Colonic mucosa (tissue), 4 donors: ENCODE data around the gene AQP9. TPM values are rescaled to one million over a fixed set of nuclear protein-coding genes. Genes with fewer than 3 reads are reported as not detected.

Experiments
- DNase-seq: peaks from one replicate; pipeline ENCODE4 v3.0.0-alpha.2; 2020
- H3K27ac ChIP-seq: fragments of 200-600 bp; one replicate; pipeline ENCODE4 v1.8.0; 2021
- H3K27me3 ChIP-seq: fragments of 200-600 bp; one replicate; pipeline ENCODE4 v1.8.0; 2021
- H3K36me3 ChIP-seq: fragments of 200-600 bp; one replicate; pipeline ENCODE4 v1.8.0; 2021
- H3K4me1 ChIP-seq: fragments of 200-600 bp; one replicate; pipeline ENCODE4 v1.8.0; 2021; ENCODE audit warnings: mild to moderate bottlenecking
- H3K4me3 ChIP-seq: fragments of 200-600 bp; one replicate; pipeline ENCODE4 v1.8.0; 2021
- H3K9ac ChIP-seq, 2 donors: one replicate each; pipeline ENCODE4 v1.7.0; 2013; ENCODE audit warnings: control low read depth in 2 of 2, low read depth in 2 of 2, low read length in 2 of 2
- H3K9me3 ChIP-seq: fragments of 200-600 bp; one replicate; pipeline ENCODE4 v1.8.0; 2021
- CTCF ChIP-seq: fragments of 200-600 bp; IDR thresholded peaks from one replicate; pipeline ENCODE4 v1.8.0; 2022; ENCODE audit warnings: antibody characterized with exemption, mild to moderate bottlenecking
- intact Hi-C: fragments of 100-400 bp; cut with DNase I; formaldehyde crosslinking; loops from one replicate; pipeline ENCODE4 v1.14.1; 2022
- total RNA-seq, 2 donors: library from RNA; stranded (reverse); fragmentation: NEBNext Ultra II Directional in 1 of 2; extraction: Animal tissue kit (Norgen Biotek cat#: 25700) in 1 of 2; gene quantifications; one replicate each; pipeline ENCODE4 v1.2.1, GENCODE V29; 2021
- donor health status: healthy.
- donor health status: DM: no; HTN: no; CAD: no.
- donor health status: DM: no; HTN: no; CAD: no.

AQP9 gene
- total RNA-seq, 2 donors from 2014 or later: 0.98 TPM; not detected in 1

GRCh38 chr15:58233341-58233740 is 95.2 kb downstream of the AQP9 start:
- DNase-seq: no peak
- H3K4me1 ChIP-seq: no peaks in the 10 kb centered on the region
- H3K4me3 ChIP-seq: no peak overlapping the region
- intact Hi-C loops: loop anchor here (10.0 kb wide), 1 partner anchor 531 kb away; no protein-coding TSS in a partner anchor
- no peaks in the 10 kb centered on the region for H3K9me3 ChIP-seq
- no peak overlapping the region for H3K9ac ChIP-seq
- H3K27me3 ChIP-seq: no peaks in the 10 kb centered on the region
- no peaks in the 10 kb centered on the region for H3K36me3 ChIP-seq
- no peak for TF ChIP-seq CTCF
- H3K27ac ChIP-seq: no peak overlapping the region

Other genes starting within 250 kb of the AQP9 start
- gene ALDH1A2, start 72.7 kb upstream of the AQP9 start, total RNA-seq: 1 to 10 TPM; 1.9 to 2.5 TPM